ENCODE data around the gene GALNT10. TPM values are rescaled to one million over a fixed set of nuclear protein-coding genes. Genes with fewer than 3 reads are reported as not detected.

Gene GALNT10
- polyA plus RNA-seq, 3 donors = 25.9 to 29.1 (median 27.5) TPM

- DNase-seq (ENCODE audit: extremely low read depth in 1 of 11, low read depth in 9 of 11, low spot score in 4 of 11) = no peak
Measured at GRCh38 chr5:154243736-154244135, 53.2 kb downstream of the GALNT10 start.

- DNase-seq (ENCODE audit: extremely low read depth in 1 of 11, low read depth in 9 of 11, low spot score in 4 of 11) = no peak
Measured at GRCh38 chr5:154244476-154244875, 53.9 kb downstream of the GALNT10 start.

- DNase-seq (ENCODE audit: extremely low read depth in 1 of 11, low read depth in 9 of 11, low spot score in 4 of 11) = no peak
Measured at GRCh38 chr5:154248691-154249090, 58.2 kb downstream of the GALNT10 start.

GRCh38 chr5:154249826-154250225 is 59.3 kb downstream of the GALNT10 start:
- DNase-seq (ENCODE audit: extremely low read depth in 1 of 11, low read depth in 9 of 11, low spot score in 4 of 11) = no peak

- DNase-seq (ENCODE audit: extremely low read depth in 1 of 11, low read depth in 9 of 11, low spot score in 4 of 11) = no peak
Measured at GRCh38 chr5:154251529-154251928, 61.0 kb downstream of the GALNT10 start.

GRCh38 chr5:154253807-154254206 is 63.3 kb downstream of the GALNT10 start:
- DNase-seq (ENCODE audit: extremely low read depth in 1 of 11, low read depth in 9 of 11, low spot score in 4 of 11) = no peak

GRCh38 chr5:154254896-154255295 is 64.4 kb downstream of the GALNT10 start:
- DNase-seq (ENCODE audit: extremely low read depth in 1 of 11, low read depth in 9 of 11, low spot score in 4 of 11) = no peak

- no peak for DNase-seq (ENCODE audit: extremely low read depth in 1 of 11, low read depth in 9 of 11, low spot score in 4 of 11)
Measured at GRCh38 chr5:154257046-154257445, 66.5 kb downstream of the GALNT10 start.

GRCh38 chr5:154258531-154259217 is 68.1 kb downstream of the GALNT10 start:
- no peak for DNase-seq (ENCODE audit: extremely low read depth in 1 of 11, low read depth in 9 of 11, low spot score in 4 of 11)

GRCh38 chr5:154260224-154260927 is 69.8 kb downstream of the GALNT10 start:
- no peak for DNase-seq (ENCODE audit: extremely low read depth in 1 of 11, low read depth in 9 of 11, low spot score in 4 of 11)

GRCh38 chr5:154262342-154262741 is 71.8 kb downstream of the GALNT10 start:
- DNase-seq (ENCODE audit: extremely low read depth in 1 of 11, low read depth in 9 of 11, low spot score in 4 of 11) = no peak

- DNase-seq (ENCODE audit: extremely low read depth in 1 of 11, low read depth in 9 of 11, low spot score in 4 of 11) = no peak
Measured at GRCh38 chr5:154264549-154265196, 74.1 kb downstream of the GALNT10 start.

GRCh38 chr5:154265197-154265773 is 74.8 kb downstream of the GALNT10 start:
- DNase-seq (ENCODE audit: extremely low read depth in 1 of 11, low read depth in 9 of 11, low spot score in 4 of 11) = no peak

GRCh38 chr5:154267516-154267915 is 77.0 kb downstream of the GALNT10 start:
- DNase-seq (ENCODE audit: extremely low read depth in 1 of 11, low read depth in 9 of 11, low spot score in 4 of 11) = no peak

GRCh38 chr5:154268073-154268472 is 77.5 kb downstream of the GALNT10 start:
- DNase-seq (ENCODE audit: extremely low read depth in 1 of 11, low read depth in 9 of 11, low spot score in 4 of 11) = no peak

GRCh38 chr5:154269414-154269813 is 78.9 kb downstream of the GALNT10 start:
- no peak for DNase-seq (ENCODE audit: extremely low read depth in 1 of 11, low read depth in 9 of 11, low spot score in 4 of 11)

GRCh38 chr5:154271466-154271865 is 80.9 kb downstream of the GALNT10 start:
- no peak for DNase-seq (ENCODE audit: extremely low read depth in 1 of 11, low read depth in 9 of 11, low spot score in 4 of 11)

GRCh38 chr5:154271936-154272514 is 81.5 kb downstream of the GALNT10 start:
- no peak for DNase-seq (ENCODE audit: extremely low read depth in 1 of 11, low read depth in 9 of 11, low spot score in 4 of 11)

GRCh38 chr5:154273028-154273617 is 82.6 kb downstream of the GALNT10 start:
- DNase-seq (ENCODE audit: extremely low read depth in 1 of 11, low read depth in 9 of 11, low spot score in 4 of 11) = no peak
